ENCODE data around the gene FCRLB.
"Not testable (repeated sequence)": the region's sequence is repeated elsewhere in the genome, so short reads cannot be mapped to it uniquely, and the experiment has no call there.

Gene FCRLB

GRCh38 chr1:161743231-161743630, 21.9 kb downstream of the FCRLB start:
- no peak for DNase-seq

GRCh38 chr1:161747801-161748200, 26.5 kb downstream of the FCRLB start:
- DNase-seq = no peak

GRCh38 chr1:161749509-161750407, 28.4 kb downstream of the FCRLB start, which contains the start of gene DUSP12:
DUSP12 (plus strand) TSS chr1:161749786; CDS start chr1:161749802, 16 bp downstream.
- DNase-seq = peak; percentile 64

- no peak for DNase-seq
Measured at GRCh38 chr1:161763522-161764098, 42.3 kb downstream of the FCRLB start.

GRCh38 chr1:161766102-161766981, 45.0 kb downstream of the FCRLB start, which contains the start of gene ATF6:
ATF6 (plus strand) TSS chr1:161766320; CDS start chr1:161766361, 41 bp downstream.
- DNase-seq = peak; percentile 21

GRCh38 chr1:161768461-161768860, 47.1 kb downstream of the FCRLB start:
- no peak for DNase-seq

GRCh38 chr1:161768986-161769672, 47.8 kb downstream of the FCRLB start:
- no peak for DNase-seq

GRCh38 chr1:161769673-161770045, 48.3 kb downstream of the FCRLB start:
- DNase-seq = not testable (repeated sequence)

- no peak for DNase-seq
Measured at GRCh38 chr1:161770250-161770649, 48.9 kb downstream of the FCRLB start.

GRCh38 chr1:161771161-161771560, 49.8 kb downstream of the FCRLB start:
- no peak for DNase-seq

- no peak for DNase-seq
Measured at GRCh38 chr1:161771973-161772372, 50.6 kb downstream of the FCRLB start.

GRCh38 chr1:161772397-161772796, 51.1 kb downstream of the FCRLB start:
- DNase-seq = no peak

- no peak for DNase-seq
Measured at GRCh38 chr1:161773791-161774190, 52.4 kb downstream of the FCRLB start.

- DNase-seq = no peak
Measured at GRCh38 chr1:161777261-161777660, 55.9 kb downstream of the FCRLB start.

All from activated gamma-delta T cell (primary cell).